K562 (cell line): ENCODE measurements around the gene ABT1. TPM values are rescaled to one million over a fixed set of nuclear protein-coding genes. Genes with fewer than 3 reads are reported as not detected.

ENCODE experiments used
- ATAC-seq: fragments of 200-7000 bp; cut with Tn5 transposase; 3 replicates; pipeline ENCODE4 v1.9.1; 2020; ENCODE audit warnings: moderate library complexity
- Bru-seq: library from RNA; stranded (reverse); fragments of 400-500 nt; gene quantifications from one replicate; lab custom pipeline; 2021; lab: Mats Ljungman, UMichigan
- BruChase-seq, 2 experiments: library from RNA; stranded (reverse); fragments of 400-500 nt; gene quantifications; one replicate each; lab custom pipeline; 2021; lab: Mats Ljungman, UMichigan
- BruUV-seq: library from RNA; stranded (reverse); fragments of 400-500 nt; replicated peaks from 2 replicates; lab custom pipeline; 2021; lab: Mats Ljungman, UMichigan
- CTCF ChIA-PET: fragments of 300-600 bp; formaldehyde crosslinking; extraction: SDS; loops from one replicate; lab custom pipeline; 2021; ENCODE audit warnings: low intra/inter-chr PET ratio; lab: Yijun Ruan, JAX
- POLR2A ChIA-PET: fragments of 300-600, 350-650 bp; sonication (Branson Sonifier 250); formaldehyde crosslinking; extraction: SDS; loops from one replicate; lab custom pipeline; 2021; ENCODE audit warnings: antibody characterized with exemption, inconsistent platforms; lab: Yijun Ruan, JAX
- DNase-seq, 4 experiments: peaks; one replicate each; pipeline versions ENCODE4 v3.0.0 to v3.0.0-alpha.2; 2011 to 2018; ENCODE audit warnings: low spot score in 3 of 4, mixed read lengths in 3 of 4; ENCODE audit errors: extremely low read depth in 1 of 4
- FAIRE-seq: peaks from 2 replicates; lab custom pipeline; 2011; peaks lifted over from hg19 to GRCh38; lab: Jason Lieb, UNC
- H2AFZ ChIP-seq: 2 replicates; pipeline ENCODE4 v1.6.0; 2011; ENCODE audit warnings: low read depth, low read length, control low read depth, inconsistent platforms
- H3K27ac ChIP-seq: fragments of 200-600 bp; 3 replicates; pipeline ENCODE4 v1.8.0; 2011; ENCODE audit warnings: low read depth, mild to moderate bottlenecking, control low read depth, inconsistent platforms, low read length, moderate library complexity, mixed read lengths; ENCODE audit errors: extremely low read depth
- H3K27me3 ChIP-seq, 2 experiments: fragments of 300-600 bp in 1 of 2; 2 replicates in 1 of 2; 3 replicates in 1 of 2; pipeline versions ENCODE4 v1.6.0 to v1.8.0; 2011; ENCODE audit warnings: inconsistent platforms in 2 of 2, low read length in 2 of 2, mild to moderate bottlenecking in 1 of 2, mixed read lengths in 1 of 2, moderate library complexity in 1 of 2; ENCODE audit not compliant: control insufficient read depth in 2 of 2, insufficient read depth in 2 of 2
- H3K36me3 ChIP-seq: fragments of 300-600 bp; 3 replicates; pipeline ENCODE4 v1.8.0; 2011; ENCODE audit warnings: mild to moderate bottlenecking, low read length, inconsistent platforms; ENCODE audit not compliant: control insufficient read depth, insufficient read depth
- H3K4me1 ChIP-seq, 2 experiments: fragments of 200-600 bp in 1 of 2; replicated peaks in 1 of 2; 2 replicates in 1 of 2; 3 replicates in 1 of 2; pipeline versions ENCODE4 v1.5.1 to v1.8.0; 2011; ENCODE audit warnings: inconsistent platforms in 2 of 2, low read length in 2 of 2, mild to moderate bottlenecking in 1 of 2, mixed read lengths in 1 of 2, moderate library complexity in 1 of 2; ENCODE audit not compliant: control insufficient read depth in 2 of 2, insufficient read depth in 2 of 2
- H3K4me2 ChIP-seq: 2 replicates; pipeline ENCODE4 v1.6.1; 2011; ENCODE audit warnings: low read length, control low read depth, inconsistent platforms, mixed read lengths; ENCODE audit not compliant: insufficient read depth
- H3K4me3 ChIP-seq: fragments of 200-600 bp; sonication (generic), shearing (Covaris generic); 2 replicates; pipeline ENCODE4 v1.5.1; 2016; ENCODE audit warnings: control low read depth, inconsistent platforms
- H3K79me2 ChIP-seq: fragments of 200-600 bp; 3 replicates; pipeline ENCODE4 v1.8.0; 2011; ENCODE audit warnings: low read length, inconsistent platforms; ENCODE audit not compliant: control insufficient read depth, insufficient read depth
- H3K9ac ChIP-seq, 2 experiments: 2 replicates each; pipeline versions ENCODE4 v1.6.0 to v1.6.1; 2011; ENCODE audit warnings: low read depth in 2 of 2, low read length in 2 of 2, control low read depth in 1 of 2, inconsistent platforms in 1 of 2, mild to moderate bottlenecking in 1 of 2, mixed read lengths in 1 of 2; ENCODE audit not compliant: insufficient read depth in 1 of 2
- H3K9me1 ChIP-seq: one replicate; pipeline ENCODE4 v1.6.0; 2011; ENCODE audit warnings: inconsistent platforms, mild to moderate bottlenecking, low read length, moderate library complexity; ENCODE audit not compliant: control insufficient read depth, insufficient read depth
- H3K9me3 ChIP-seq: replicated peaks from 2 replicates; pipeline ENCODE4 v1.5.1; 2011; ENCODE audit warnings: low read depth, low read length, inconsistent platforms; ENCODE audit not compliant: control insufficient read depth, insufficient read depth
- H4K20me1 ChIP-seq: replicated peaks from 2 replicates; pipeline ENCODE4 v1.6.1; 2011; ENCODE audit warnings: low read length, inconsistent platforms, mixed read lengths; ENCODE audit not compliant: control insufficient read depth, insufficient read depth
- ERF ChIP-seq: fragments of 450-650 bp; formaldehyde crosslinking; IDR thresholded peaks from 2 replicates; pipeline ENCODE4 v1.4.0; 2020; ENCODE audit warnings: mild to moderate bottlenecking, mixed read lengths
- GTF2A2 ChIP-seq: IDR thresholded peaks from 2 replicates; pipeline ENCODE4 v1.6.1; 2016; ENCODE audit warnings: mild to moderate bottlenecking, missing genetic modification characterization, missing compliant biosample characterization
- ILF3 ChIP-seq: fragments of 450-650 bp; IDR thresholded peaks from 2 replicates; pipeline ENCODE4 v1.6.1; 2018; ENCODE audit warnings: antibody characterized with exemption, mild to moderate bottlenecking, moderate library complexity, borderline replicate concordance
- MBD2 ChIP-seq: sonication (generic); IDR thresholded peaks from 2 replicates; pipeline ENCODE4 v1.6.1; 2016; ENCODE audit warnings: low read depth, borderline replicate concordance
- NFXL1 ChIP-seq: fragments of 450-650 bp; formaldehyde crosslinking; IDR thresholded peaks from 2 replicates; pipeline ENCODE4 v1.4.0; 2021; ENCODE audit warnings: mild to moderate bottlenecking
- PBX2 ChIP-seq, 2 experiments: IDR thresholded peaks in 1 of 2; conservative IDR thresholded peaks in 1 of 2; 2 replicates each; pipeline ENCODE4 v1.6.1; 2016; ENCODE audit warnings: low read depth in 2 of 2, mild to moderate bottlenecking in 1 of 2, missing compliant biosample characterization in 1 of 2, missing genetic modification characterization in 1 of 2, moderate library complexity in 1 of 2
- PCBP2 ChIP-seq: fragments of 200-400 bp; formaldehyde crosslinking; IDR thresholded peaks from 2 replicates; pipeline ENCODE4 v1.6.1; 2018; ENCODE audit warnings: low read length, low read depth, mild to moderate bottlenecking, moderate library complexity; ENCODE audit not compliant: poor library complexity, severe bottlenecking
- PHB2 ChIP-seq: fragments of 450-650 bp; IDR thresholded peaks from 2 replicates; pipeline ENCODE4 v1.6.1; 2017; ENCODE audit warnings: low read depth
- SNRNP70 ChIP-seq: fragments of 200-400 bp; formaldehyde crosslinking; optimal IDR thresholded peaks from 2 replicates; pipeline ENCODE3; 2017; ENCODE audit warnings: low read depth, low read length
- ZFPM2 ChIP-seq: fragments of 250-450 bp; sonication (Bioruptor Pico); IDR thresholded peaks from 2 replicates; pipeline ENCODE4 v1.5.1; 2022; ENCODE audit warnings: mild to moderate bottlenecking
- WGBS: fragments of 100-300 bp; shearing (Covaris generic); methylation state at CpG from one replicate; pipeline ENCODE4 v1.1.6; 2016; ENCODE audit warnings: low coverage, mixed read lengths; ENCODE audit not compliant: insufficient coverage; ENCODE audit errors: missing lambda C conversion rate; 5-methylcytosine and 5-hydroxymethylcytosine counted together
- in situ Hi-C: fragments of 300-500 bp; cut with MboI; formaldehyde crosslinking; loops from 4 replicates; pipeline ENCODE4 v1.15.0; 2018; ENCODE audit warnings: inconsistent platforms, mixed read lengths
- intact Hi-C: fragments of 100-400 bp; cut with micrococcal nuclease; formaldehyde crosslinking; loops from 2 replicates; pipeline ENCODE4 v1.14.2; 2022
- long read RNA-seq, 3 experiments: library from polyadenylated mRNA in 2 of 3; library from RNA in 1 of 3; unstranded in 2 of 3; stranded (forward) in 1 of 3; transcript quantifications; one replicate each; pipeline ENCODE4 v2.0.0, GENCODE V29; 2019 to 2022
- polyA minus RNA-seq, 3 experiments: library from RNA; depleted of rRNA, polyadenylated mRNA; stranded (reverse); fragments of >200 nt; gene quantifications; 2 replicates each; pipeline ENCODE4 v1.2.3, GENCODE V29; 2011
- polyA plus RNA-seq, 8 experiments: library from polyadenylated mRNA; depleted of rRNA in 4 of 8; stranded (reverse) in 5 of 8; unstranded in 3 of 8; fragments of >200 nt; fragmentation: Nextera tagmentation in 2 of 8; fragmentation: Illumina TruSeq in 1 of 8; extraction: Ambion mirVana in 2 of 8; extraction: Trizol in 1 of 8; gene quantifications; 2 replicates each; pipeline versions ENCODE4 v1.2.1 to v1.2.3, GENCODE V29; 2011 to 2014; ENCODE audit warnings: inconsistent platforms in 1 of 8, missing spikeins in 1 of 8
- total RNA-seq, 7 experiments: library from RNA; depleted of rRNA in 6 of 7; stranded (reverse); fragments of >200 nt in 6 of 7; fragmentation: Illumina TruSeq in 2 of 7; extraction: Trizol in 2 of 7; gene quantifications; 2 replicates each; pipeline versions ENCODE4 v1.2.1 to v1.2.3, GENCODE V29; 2011 to 2021; ENCODE audit warnings: low replicate concordance in 1 of 7

Gene ABT1
- 19.4 and 24.4 TPM in 2 replicates for total RNA-seq (2011; cell fraction: chromatin; rRNA removed; ENCODE audit: low replicate concordance)
- 28.8 and 31.2 TPM in 2 replicates for total RNA-seq (2011; cell fraction: nucleolus; rRNA removed)
- total RNA-seq (2011; cell fraction: nucleoplasm; rRNA removed), result 29.9 and 34.0 TPM in 2 replicates
- total RNA-seq (2014; rRNA removed) (52.7 and 60.6 TPM in 2 replicates), total RNA-seq (2014; rRNA removed; fragmentation: Illumina TruSeq; extraction: Trizol) (19.9 and 21.5 TPM in 2 replicates), total RNA-seq (2015; rRNA removed; fragmentation: Illumina TruSeq; extraction: Trizol) (37.9 and 40.7 TPM in 2 replicates), total RNA-seq (2021) (45.4 and 47.8 TPM in 2 replicates), polyA plus RNA-seq (2011; rRNA removed) (45.9 and 47.2 TPM in 2 replicates), polyA plus RNA-seq (2014; fragmentation: Illumina TruSeq; extraction: Trizol) (29.6 and 40.5 TPM in 2 replicates), polyA plus RNA-seq (2014; fragmentation: Nextera tagmentation; extraction: Ambion mirVana) (10 to 100 TPM in 1 of 2 experiments, 1 to 10 TPM in 1; 8.8 to 25.2 TPM), polyA plus RNA-seq (2014; rRNA removed) (51.1 and 59.4 TPM in 2 replicates), polyA minus RNA-seq (2011; rRNA and poly(A)+ RNA removed) (19.4 and 21.4 TPM in 2 replicates), Bru-seq, nascent RNA (percentile 97 among the genes with signal in this experiment), BruChase-seq, experiment 1, labeled RNA remaining after a 2-hour chase (percentile 94 among the genes with signal in this experiment), BruChase-seq, experiment 2, labeled RNA remaining after a 6-hour chase (percentile 95 among the genes with signal in this experiment)
- 54.9 and 75.5 TPM in 2 replicates for polyA plus RNA-seq (2011; cell fraction: cytosol; rRNA removed)
- 31.7 and 32.1 TPM in 2 replicates for polyA plus RNA-seq (2011; cell fraction: nucleus; rRNA removed)
- 28.3 and 30.1 TPM in 2 replicates for polyA plus RNA-seq (2012)
- 17.9 and 18.6 TPM in 2 replicates for polyA minus RNA-seq (2011; cell fraction: cytosol; rRNA and poly(A)+ RNA removed)
- 26.0 and 42.1 TPM in 2 replicates for polyA minus RNA-seq (2011; cell fraction: nucleus; rRNA and poly(A)+ RNA removed)
- long read RNA-seq, experiment 1, transcript ABT1-201 (3 exons, 2,949 nt), result major isoform, 271 of 362 reads
- long read RNA-seq, experiment 1, partial matches to known transcripts, result 82 of 362 reads
- long read RNA-seq, experiment 1, other reads (novel, unspliced or antisense), result 9 of 362 reads
- long read RNA-seq, experiment 2, transcript ABT1-201 (3 exons, 2,949 nt), result major isoform, 105 of 119 reads
- long read RNA-seq, experiment 2, partial matches to known transcripts, result 9 of 119 reads
- long read RNA-seq, experiment 2, other reads (novel, unspliced or antisense), result 5 of 119 reads
- long read RNA-seq, experiment 3, transcript ABT1-201 (3 exons, 2,949 nt), result major isoform, 214 of 223 reads
- long read RNA-seq, experiment 3, partial matches to known transcripts, result 1 of 223 reads
- long read RNA-seq, experiment 3, other reads (novel, unspliced or antisense), result 8 of 223 reads

GRCh38 chr6:26596579-26597388, at the start of gene ABT1:
Gene ABT1, plus strand, starts transcription at chr6:26596953. Its CDS starts 30 bp downstream, at chr6:26596983.
- H4K20me1 ChIP-seq, result no peaks in the 10 kb centered on the region
- peak within 1 kb of the TSS; percentile 99 for H3K4me2 ChIP-seq
- peak within 1 kb of the TSS; percentile 88 for H3K27ac ChIP-seq
- ChIA-PET CTCF (interaction anchor here (0.5 to 3.6 kb wide), 7 partner anchors 24 to 422 kb away, joined by 3 to 22 read pairs (median 5); no protein-coding TSS in a partner anchor), POLR2A (interaction anchor here (1.2 to 7.6 kb wide), 4 partner anchors 23 to 559 kb away, joined by 4 to 141 read pairs (median 8); a partner anchor contains a TSS)
- peak within 1 kb of the TSS; percentile 91 for H3K4me3 ChIP-seq
- DNase-seq (peak; percentile 95 to 100 (median 97)), FAIRE-seq (peak; percentile 99), ATAC-seq (peak; percentile 83)
- H3K4me1 ChIP-seq, result peaks cover 16 to 19% of the 10 kb centered on the region in 2 experiments; a peak in 4 of 5 replicates
- peaks cover 27% of the 10 kb centered on the region for H3K36me3 ChIP-seq
- no peaks in the 10 kb centered on the region for H3K27me3 ChIP-seq
- peak within 1 kb of the TSS; percentile 93 for H2AFZ ChIP-seq
- no peaks in the 10 kb centered on the region for H3K9me3 ChIP-seq
- intact Hi-C loops (loop anchor here (1.0 to 5.0 kb wide), 3 partner anchors 40 to 529 kb away; no protein-coding TSS in a partner anchor), in situ Hi-C loops (loop anchor here (10.0 kb wide), 1 partner anchor 532 kb away; no protein-coding TSS in a partner anchor)
- H3K9me1 ChIP-seq, result no peaks in the 10 kb centered on the region
- H3K9ac ChIP-seq, result peak within 1 kb of the TSS; percentile 94 to 100
- 1% methylated on average over 51 of the region's 51 CpGs for WGBS
- BruUV-seq, result no TSS peak
- H3K79me2 ChIP-seq, result peaks cover 22% of the 10 kb centered on the region
- TF ChIP-seq GTF2A2 (no peak), PCBP2 (no peak), ERF (CRISPR knock-in tag) (no peak; the same call in 1 of the 2 replicates), NFXL1 (CRISPR knock-in tag) (no peak), SNRNP70 (no peak), ILF3 (no peak), PHB2 (no peak; the same call in 1 of the 2 replicates), PBX2 (CRISPR knock-in tag; IDR thresholded peaks at IDR 0.05; ENCODE audit: low read depth) (peak; percentile 68; the same call in 1 of the 2 replicates), PBX2 (tag; conservative IDR thresholded peaks at IDR 0.05; ENCODE audit: low read depth) (peak; percentile 95), ZFPM2 (0 out of 2 replicates have a peak, but pooled peaks have one; percentile 39), MBD2 (peak; percentile 93)
